GM21737 (cell line): ENCODE measurements around the gene PPP1R3F.

Source experiments
- ATAC-seq: cut with Tn5 transposase; IDR thresholded peaks from one replicate; pipeline ENCODE4 v1.9.1; 2021; ENCODE audit warnings: mild to moderate bottlenecking, moderate library complexity; ENCODE audit not compliant: unreplicated experiment

Gene PPP1R3F

DNA sequence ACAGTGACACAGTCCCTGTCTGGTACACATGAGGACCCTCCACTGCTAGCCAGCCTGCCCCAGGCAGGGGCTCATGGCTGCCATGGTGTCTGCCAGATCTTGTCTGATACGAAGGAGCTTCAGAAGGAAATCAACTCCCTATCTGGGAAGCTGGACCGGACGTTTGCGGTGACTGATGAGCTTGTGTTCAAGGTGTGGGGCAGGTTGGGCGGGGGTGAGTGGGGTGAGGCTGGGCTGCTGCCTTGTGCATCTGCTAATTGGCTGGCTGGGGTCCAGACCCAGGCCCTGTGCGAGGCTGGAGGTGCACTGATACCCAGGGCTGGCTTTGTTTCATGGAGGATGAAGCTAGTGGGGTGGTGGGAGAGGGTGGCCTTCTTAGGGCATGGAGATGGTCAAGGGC is 20.5 kb upstream of the PPP1R3F start:
- no peak for ATAC-seq

DNA sequence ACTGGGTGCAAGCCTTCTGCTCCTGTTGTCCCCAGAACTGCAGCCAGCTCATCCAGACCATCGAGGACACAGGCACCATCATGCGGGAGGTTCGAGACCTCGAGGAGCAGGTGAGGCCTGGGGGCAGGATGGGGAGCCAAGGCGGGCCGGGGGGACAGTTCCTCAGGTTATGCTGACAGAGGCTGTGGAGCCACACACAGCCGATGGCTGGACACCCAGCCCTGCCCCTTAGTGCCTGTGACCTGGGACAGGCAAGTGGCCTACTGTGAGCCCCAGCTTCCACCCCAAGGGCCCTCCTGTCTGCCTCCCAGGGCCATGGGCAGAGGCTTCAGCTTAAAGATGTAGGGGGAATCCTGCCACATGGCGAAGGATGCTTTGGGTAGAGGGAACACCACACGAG is 20.0 kb upstream of the PPP1R3F start:
- ATAC-seq, result no peak

DNA sequence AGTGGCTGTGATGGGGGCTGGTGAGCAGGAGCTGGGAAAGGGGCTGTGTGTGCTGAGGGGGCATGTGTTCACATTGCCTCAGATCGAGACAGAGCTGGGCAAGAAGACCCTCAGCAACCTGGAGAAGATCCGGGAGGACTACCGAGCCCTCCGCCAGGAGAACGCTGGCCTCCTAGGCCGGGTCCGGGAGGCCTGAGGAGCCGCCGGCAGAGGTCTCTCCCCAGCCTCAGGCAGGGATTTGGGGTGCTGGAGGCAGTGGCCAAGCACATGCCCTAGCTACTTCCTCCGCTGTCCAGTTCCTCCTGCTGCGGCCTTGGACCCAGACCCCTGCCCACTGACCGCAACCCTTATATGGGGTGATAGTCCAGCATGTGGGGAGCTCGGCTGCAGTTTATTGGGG is 19.5 kb upstream of the PPP1R3F start:
- ATAC-seq, result no peak

DNA sequence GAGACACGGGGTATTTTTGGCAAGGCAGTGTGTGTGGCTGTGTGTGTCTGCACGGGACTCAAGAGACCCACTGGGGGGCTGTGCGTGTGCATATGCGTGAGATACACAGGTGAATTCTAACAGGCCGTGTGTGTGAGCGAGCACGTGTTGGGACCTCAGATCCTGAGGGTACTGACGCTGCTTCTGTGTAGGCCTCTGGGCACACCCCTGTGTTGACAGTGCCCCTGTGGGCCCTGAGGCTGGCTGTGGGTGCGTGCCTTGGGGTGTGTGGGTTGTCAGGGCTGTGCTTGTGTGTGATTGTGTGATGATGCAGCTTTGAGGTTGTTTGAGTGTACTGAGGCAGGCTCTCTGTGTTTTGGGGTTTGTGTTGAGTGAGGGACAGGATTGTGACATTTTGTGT is 19.0 kb upstream of the PPP1R3F start:
- ATAC-seq, result no peak

DNA sequence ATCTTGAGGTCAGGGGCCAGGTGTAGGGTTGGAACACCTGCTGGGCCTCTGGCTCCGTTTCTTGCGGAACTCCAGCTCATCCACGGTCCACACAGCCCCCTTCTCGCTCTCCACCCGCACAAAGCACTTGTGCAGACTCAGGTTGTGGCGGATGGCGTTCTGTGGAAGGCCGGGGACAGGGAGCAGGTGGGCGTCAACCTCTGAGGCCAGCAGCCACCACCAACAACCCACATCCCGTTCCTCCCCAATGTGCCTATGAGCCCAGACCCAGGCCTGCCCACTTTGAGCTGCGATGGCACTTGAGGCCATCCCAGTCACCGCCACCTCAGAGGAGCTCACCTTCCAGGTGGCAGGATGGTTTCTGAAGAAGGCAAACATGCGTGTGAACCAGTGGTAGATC is 18.3 kb upstream of the PPP1R3F start:
- ATAC-seq, result no peak

DNA sequence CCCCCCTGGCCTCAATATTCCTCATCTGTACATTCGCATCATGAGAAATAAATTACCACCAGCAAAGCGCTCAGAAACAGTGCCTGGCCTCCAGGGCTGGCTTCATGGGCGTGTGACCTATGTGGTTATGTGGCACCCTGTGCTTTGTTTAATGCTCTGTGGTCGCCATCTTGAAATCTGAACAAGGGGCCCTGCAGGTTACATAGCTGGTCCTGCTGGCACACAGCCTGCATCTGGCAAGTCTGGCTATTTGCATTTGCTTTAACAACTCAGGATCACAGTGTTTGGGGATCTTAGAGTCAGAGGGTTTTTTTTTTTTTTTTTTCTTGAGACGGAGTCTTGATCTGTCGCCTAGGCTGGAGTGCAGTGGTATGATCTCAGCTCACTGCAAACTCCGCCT is 15.0 kb upstream of the PPP1R3F start:
- ATAC-seq, result no peak

DNA sequence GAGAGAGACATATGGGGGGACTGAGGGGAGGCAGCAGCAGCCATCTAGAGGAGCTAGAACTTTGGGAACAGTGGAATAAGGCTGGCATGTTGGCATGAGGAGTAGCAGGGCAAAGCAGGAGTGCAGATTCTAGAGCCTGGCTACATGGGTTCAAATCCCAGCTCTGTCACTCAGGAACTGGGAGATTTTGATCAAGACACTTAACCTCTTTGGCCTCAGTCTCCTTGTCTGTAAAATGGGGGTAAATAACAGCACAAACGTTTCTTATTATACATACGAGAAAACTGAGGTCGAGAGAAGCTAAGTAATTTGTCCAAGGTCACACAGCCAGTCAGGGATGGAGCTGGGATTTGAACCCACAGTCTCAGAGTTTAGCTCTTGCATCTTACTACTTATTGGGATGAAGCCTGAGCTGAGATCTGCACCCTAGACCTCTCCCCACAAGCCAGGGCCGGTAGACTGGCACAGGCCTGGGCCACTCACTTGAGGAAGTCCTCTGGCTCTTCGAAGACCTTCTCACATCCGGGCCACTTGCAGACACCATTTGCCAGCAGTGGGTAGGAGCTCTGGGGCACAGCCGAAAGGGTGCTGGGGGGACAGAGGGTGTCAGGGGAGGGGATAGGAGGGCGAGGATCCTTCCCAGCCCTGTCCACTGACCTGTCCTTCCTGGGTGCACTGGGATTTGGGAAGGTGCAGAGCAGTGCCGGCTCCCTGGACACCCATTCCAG is 13.2 kb upstream of the PPP1R3F start:
- no peak for ATAC-seq

DNA sequence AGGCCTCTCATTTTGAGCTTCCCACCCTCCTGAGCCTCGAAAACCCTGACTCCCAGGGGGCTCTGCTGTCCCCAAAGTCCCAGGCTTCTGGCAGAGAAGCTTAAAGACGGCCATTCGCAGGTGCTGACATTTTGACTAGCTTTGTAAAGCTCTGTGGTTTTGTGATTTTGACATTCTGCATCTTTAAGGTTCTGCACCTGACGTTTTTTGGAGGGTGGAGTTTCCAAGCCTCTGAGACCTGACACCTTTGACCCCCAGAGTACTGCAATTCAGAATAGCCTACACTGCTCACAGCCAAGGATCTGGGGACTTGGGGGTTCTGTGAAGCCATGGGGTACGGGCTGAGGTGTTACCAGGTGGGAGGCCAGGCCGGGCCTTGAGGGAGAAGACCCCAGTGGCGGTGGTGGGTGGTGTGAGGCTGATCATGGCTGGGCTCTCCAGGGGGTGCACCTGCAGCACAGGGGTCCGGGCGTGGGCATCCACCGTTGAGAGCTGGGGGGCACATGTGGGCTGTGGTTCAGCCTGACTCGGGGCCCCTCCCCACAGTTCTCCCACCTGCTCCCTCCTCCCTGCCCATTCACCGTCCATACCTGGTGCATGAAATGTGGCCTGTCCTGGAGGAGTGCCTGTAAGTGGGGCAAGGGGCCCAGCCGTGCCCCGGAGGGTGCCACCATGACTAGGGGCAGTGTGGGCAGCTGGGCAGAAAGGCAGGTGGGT is 12.4 kb upstream of the PPP1R3F start:
- no peak for ATAC-seq

DNA sequence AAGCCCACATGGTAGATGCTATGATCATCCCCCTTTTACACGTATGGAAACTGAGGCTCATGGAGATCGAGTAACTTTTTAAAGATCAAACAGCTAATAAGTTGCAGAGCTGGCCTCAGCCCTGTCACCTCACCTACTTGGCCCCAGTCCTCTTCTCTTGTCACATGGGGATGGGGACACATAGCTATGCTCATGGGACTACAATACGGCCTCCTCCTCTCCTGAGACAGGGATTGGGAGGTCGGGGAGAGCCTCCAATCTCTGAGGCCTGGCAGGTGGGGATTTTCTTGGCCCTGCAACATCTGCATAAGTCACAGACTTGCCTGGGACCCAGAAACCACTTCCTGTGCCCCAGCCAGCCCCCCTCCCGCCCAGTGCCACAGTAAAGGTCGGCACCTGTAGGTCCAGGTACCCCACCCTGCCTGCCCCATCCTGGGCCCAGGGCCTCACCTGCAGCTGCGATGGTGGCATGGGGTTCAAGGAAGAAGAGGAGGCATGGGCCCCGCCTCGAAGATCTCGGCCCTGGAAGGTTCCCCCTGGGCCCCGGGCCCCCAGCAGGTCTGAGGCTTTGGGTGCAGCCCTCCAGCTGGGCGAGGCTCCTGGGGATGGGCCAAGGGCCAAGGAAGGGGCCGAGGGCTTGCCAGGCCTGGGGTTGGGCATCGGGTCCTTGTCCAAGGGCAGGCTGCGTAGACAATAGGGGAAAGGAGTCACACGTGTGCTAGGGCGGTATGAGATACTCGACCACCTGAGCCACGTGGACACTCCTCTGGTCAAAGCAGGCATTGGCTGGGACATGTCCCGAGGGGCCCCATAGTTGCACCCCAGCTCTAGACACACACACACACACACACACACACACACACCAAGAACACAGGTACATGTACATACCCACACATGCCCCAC is 11.5 kb upstream of the PPP1R3F start:
- ATAC-seq, result no peak

DNA sequence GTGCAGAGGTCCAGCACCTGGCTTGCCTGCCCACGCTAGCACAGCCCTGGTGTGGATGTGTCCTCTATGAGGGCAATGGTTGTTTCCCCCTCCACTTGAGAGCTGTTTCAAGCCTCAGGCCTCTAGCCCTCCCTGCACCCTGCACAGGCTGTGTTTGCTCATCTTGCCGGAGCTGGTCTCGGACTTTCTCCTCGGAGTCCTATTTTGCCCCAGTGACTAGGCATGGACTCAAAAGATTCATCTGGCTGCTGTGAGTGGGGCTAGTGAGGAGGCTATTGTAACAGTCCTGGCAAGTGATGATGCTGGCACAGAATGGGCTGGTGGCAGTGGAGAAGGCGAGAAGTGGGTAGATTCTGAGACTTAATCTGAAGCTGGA is 10.9 kb upstream of the PPP1R3F start:
- no peak for ATAC-seq

DNA sequence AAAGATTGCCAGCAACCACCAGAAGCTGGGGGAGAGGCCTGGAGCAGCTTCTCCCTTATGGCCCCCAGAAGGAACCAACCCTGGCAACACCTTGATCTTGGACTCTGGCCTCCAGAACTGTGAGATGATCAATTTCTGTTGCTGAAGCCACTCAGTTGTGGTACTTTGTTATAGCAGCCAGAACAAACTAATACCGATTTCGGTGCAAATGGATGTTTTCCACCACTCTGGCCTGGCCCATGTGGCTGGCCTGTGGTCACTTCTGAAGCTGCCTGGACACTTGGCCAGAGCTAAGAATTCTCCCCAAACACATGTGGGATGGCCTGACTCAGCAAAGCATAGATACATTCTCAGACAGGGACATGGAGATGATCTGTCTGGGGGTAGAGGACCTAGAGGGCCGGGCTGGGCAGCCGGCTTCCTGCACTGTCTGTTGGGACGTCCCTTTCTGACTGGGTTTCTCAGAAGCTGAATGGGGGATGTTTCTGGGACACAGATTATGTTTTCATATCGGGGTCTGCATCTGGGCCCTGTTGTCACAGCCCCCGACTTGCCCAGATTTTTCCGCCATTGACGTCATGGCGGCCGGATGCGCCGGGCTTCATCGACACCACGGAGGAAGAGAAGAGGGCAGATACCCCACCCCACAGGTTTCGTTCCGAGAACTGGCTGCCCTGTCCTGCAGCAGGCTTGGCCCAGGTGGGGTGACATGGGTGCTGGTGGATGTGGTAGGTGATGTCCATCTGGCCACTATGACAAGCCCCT is 9.2 kb upstream of the PPP1R3F start:
- no peak for ATAC-seq

DNA sequence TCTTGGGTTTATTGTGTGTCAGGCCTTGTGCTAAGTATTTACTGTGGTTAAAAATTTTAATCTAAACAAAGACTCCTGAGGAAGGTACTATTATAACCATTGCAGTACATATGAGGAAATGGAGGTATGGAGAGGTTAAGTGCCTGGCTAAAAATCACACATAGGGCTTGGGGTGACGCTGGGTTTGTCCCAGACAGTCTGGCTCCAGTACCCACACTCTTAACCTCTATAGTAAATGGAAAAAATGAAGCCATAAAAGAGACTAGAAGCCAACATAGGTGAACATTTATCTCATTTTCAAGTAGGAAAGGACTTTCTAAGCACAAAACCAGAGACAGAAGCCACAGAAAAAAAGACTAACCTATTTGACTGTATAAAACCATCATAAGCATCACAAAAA is 7.0 kb upstream of the PPP1R3F start:
- no peak for ATAC-seq

DNA sequence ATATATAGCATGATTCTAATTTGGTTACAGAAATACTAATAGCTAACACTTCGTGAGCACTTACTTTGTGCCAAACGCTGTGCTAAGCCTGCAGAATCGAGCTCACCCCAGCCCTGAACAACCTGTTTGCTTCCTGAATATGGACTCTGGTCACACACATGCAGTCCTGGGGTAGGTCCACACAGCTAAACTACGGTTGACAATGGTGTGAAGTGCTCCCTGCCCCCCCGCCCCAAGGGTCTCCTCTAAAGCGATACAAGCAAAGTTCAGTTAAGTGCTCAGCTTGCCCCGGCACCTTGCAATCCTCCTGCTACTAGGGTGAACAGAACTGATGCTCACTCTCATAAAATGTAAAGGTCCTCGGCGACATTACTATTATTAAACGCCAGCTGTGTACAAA is 6.0 kb upstream of the PPP1R3F start:
- no peak for ATAC-seq

DNA sequence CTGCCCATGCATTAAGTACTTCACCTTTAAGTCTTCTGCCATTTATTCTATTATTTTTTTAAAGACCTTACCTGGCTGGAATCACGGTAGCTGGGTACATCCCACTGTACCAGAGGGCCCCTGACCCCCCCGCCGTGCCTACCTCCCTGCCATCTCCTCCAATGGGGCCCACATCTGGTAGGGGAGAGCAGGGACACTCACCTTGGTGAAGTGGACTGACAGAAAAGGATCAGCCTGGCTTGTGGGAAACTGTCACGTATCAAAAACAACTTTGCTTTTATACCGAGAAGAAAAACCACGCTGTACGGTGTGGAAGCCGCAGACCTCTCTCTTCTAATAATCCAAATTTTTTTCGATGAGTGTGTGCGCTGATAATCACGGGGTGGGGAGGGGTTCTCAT is 5.1 kb upstream of the PPP1R3F start, which contains the start of gene FOXP3:
FOXP3 (minus strand) TSS at position 251 of the 400 bp plus-strand sequence. CDS start 6,205 bp downstream, outside the sequence.
- ATAC-seq, result no peak

DNA sequence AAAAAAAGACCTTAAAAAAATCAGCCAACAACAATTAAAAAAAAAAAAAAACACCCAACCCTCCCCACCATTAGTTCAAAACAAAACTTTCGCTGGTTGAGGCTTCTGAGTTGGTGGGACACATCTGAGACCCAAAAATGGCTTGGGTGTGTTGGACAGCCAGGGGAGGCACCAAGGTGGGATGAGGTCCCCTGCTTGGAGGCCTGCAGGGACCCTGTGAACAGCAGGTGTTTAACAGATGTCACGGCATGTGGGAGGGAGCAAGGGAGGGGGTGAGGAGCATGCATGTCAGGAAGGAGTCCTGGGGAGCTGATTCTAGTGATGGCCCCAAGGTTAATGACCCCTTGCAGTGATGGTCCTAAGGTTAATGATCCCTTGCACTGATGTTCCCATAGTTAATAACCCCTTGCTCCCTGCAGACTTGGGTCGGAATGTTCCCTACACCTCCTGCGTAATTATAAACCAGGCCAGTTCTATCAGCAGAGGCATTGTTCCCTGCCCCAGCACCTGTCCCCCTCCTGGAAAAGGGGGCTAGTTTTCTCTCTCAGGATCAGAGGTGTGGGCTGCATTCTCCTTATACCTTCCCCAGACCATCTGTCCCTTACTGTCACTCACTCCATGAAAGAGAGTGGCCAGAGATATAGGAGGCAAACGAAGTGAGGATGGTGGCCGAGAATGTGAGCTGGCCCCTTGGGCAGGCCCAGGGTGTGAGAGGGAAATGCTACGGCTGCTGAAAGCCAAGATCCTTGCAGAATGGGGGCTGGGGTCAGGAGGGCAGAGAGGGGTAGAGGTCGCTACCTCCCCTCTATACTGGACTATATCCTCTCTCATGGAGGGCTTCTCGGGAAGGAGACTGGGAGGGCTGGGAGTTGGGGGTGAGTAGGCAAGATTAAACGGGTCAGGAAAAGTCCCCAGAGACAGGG is 2.8 kb upstream of the PPP1R3F start:
- ATAC-seq, result no peak

DNA sequence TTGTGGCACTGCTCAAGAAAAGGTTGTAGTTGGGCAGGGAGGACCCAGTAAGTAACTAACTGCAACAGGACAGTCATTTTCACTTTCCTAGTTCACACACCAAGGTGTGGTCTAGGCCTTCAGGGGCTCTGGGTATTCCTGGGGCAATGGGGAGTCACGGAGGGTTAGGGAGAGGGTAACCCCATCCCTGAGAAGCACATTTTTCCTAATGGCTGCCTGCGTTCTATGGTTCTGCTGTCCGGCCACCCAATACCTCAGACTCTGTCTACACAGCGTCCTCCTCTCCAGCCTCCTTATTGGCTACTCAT is 937 bp upstream of the PPP1R3F start:
- no peak for ATAC-seq

DNA sequence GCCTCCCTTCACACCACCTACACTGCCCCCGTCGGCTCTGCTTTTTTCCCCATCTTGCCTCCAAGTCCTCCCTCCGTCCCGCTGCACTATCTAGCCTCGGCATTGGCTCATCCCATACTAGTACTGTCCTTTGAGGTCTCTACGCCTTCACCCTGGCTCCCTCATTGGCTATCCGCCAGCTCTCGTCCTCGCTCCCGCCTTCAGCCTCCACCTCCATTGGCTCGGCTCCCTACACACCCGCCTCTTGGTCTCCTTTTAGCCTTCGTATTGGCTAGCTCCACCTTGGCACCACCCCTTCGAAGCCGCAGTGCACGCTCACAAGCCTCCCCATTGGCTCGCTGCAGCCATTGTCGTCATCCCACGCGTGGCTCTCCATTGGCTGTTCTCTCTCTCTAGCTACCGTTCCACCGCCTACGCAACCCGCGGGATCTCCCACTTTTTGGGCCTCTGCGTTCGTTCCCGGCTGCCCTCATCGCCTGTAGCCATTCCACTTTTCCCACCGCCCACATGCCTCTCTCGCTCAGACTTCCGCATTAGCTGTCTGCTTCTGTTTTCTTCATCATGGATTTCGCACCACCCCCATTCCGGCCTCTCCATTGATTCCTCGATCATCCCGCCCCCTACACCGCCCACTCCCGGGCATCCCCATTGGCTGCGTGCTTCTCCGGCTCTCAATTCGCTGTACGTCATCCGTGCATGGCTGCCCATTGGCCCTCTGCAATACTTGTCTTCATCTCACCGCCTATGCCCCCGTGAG is 405 bp upstream of the PPP1R3F start:
- ATAC-seq, result peak; percentile 83

DNA sequence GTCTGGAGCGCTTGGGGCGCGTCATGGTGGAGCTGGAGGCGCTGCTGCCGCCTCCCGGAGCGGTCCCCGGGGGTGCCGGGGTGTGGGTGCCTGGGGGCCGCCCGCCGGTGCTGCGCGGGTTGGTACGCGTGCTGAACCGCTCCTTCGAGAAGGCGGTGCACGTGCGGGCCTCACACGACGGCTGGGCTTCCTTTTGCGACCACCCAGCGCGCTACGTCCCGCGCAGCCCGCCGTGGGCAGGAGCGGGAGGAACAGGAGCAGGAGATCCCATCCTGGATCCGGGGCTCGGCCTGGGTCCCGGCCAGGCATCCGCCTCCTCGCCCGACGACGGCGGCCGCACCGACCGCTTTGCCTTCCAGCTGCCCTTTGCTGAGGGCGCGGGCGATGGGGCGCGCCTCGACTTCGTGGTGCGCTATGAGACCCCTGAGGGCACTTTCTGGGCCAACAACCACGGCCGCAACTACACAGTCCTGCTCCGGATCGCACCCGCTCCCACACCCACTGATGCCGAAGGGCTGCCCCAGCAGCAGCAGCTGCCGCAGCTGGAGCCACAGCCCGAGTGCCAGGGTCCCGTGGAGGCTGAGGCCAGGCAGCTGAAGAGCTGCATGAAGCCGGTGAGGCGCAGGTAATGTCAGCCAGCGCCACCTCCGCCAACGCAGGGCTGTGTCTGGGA is 792 bp downstream of the PPP1R3F start:
- ATAC-seq, result no peak

DNA sequence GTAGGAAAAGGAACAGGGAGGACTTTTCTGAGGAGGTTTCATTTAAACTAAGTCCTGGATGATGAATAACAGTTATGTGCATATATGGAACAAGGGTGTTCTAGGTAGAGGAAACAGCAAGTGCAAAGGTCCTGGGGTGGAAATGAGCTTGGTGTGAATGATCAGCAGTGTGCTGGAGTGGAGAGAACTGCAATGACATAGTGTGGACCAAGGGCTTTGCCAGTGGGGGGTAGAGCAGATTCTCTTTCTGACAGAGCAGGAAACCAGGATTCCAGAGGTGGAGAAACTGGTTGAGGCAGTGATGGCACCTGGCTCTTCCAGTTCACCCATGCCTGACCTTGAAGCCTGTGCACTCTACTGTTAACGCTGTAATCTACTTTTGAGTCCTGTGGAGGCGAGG is 1.7 kb downstream of the PPP1R3F start:
- ATAC-seq, result no peak
